Right atrium auricular region (tissue), 2 donors: ENCODE data around the gene F11R. TPM values are rescaled to one million over a fixed set of nuclear protein-coding genes. Genes with fewer than 3 reads are reported as not detected.
"Not testable (repeated sequence)": the region's sequence is repeated elsewhere in the genome, so short reads cannot be mapped to it uniquely, and the experiment has no call there.

Experiments
- DNase-seq: peaks from one replicate; pipeline ENCODE4 v3.0.0-alpha.2; 2019; ENCODE audit warnings: low spot score
- H3K27ac ChIP-seq, 2 donors: fragments of 200-600 bp; sonication (generic); 1 replicate in 1 of 2; 2 replicates in 1 of 2; pipeline ENCODE4 v1.5.1; 2016 to 2019
- H3K27me3 ChIP-seq, 2 donors: fragments of 200-600 bp; sonication (generic); one replicate each; pipeline versions ENCODE4 v1.5.1 to v1.6.0; 2017 to 2019
- H3K36me3 ChIP-seq: fragments of 200-600 bp; sonication (generic); one replicate; pipeline ENCODE4 v1.5.1; 2016
- H3K4me1 ChIP-seq, 2 donors: fragments of 200-600 bp; sonication (generic); one replicate each; pipeline versions ENCODE4 v1.5.1 to v1.6.0; 2017 to 2019
- H3K4me3 ChIP-seq, 2 donors: fragments of 200-600 bp; sonication (generic); 1 replicate in 1 of 2; 2 replicates in 1 of 2; pipeline ENCODE4 v1.5.1; 2017 to 2019; ENCODE audit warnings: mild to moderate bottlenecking in 1 of 2, moderate library complexity in 1 of 2
- H3K9me3 ChIP-seq, 2 donors: fragments of 200-600 bp; sonication (generic); one replicate each; pipeline ENCODE4 v1.5.1; 2019
- CTCF ChIP-seq, 2 donors: fragments of 200-600 bp; sonication (generic); IDR thresholded peaks; one replicate each; pipeline ENCODE4 v1.5.1; 2019; ENCODE audit warnings: antibody characterized with exemption in 2 of 2
- total RNA-seq, 2 donors: library from RNA; depleted of rRNA; stranded (reverse); fragments of >200 nt; gene quantifications; one replicate each; pipeline ENCODE4 v1.1.0, GENCODE V29; 2016

The F11R gene
- total RNA-seq, 2 donors from 2014 or later, result 11.2 to 26.2 TPM

GRCh38 chr1:161037661-161038522 is 16.9 kb upstream of the F11R start:
- TF ChIP-seq CTCF (IDR thresholded peaks at IDR 0.05), result no peak
- Histone ChIP-seq H3K27ac (no peak overlapping the region), H3K4me3 (peak overlapping the region; percentile 58 to 64), H3K36me3 (peaks cover 36% of the 10 kb centered on the region), H3K4me1 (peaks cover 0 to 11% of the 10 kb centered on the region in 2 donors), H3K27me3 (no peaks in the 10 kb centered on the region), H3K9me3 (no peaks in the 10 kb centered on the region)
- DNase-seq, result no peak

GRCh38 chr1:161033751-161034150 is 12.8 kb upstream of the F11R start:
- no peak overlapping the region for H3K27ac ChIP-seq
- H3K4me3 ChIP-seq, result no peak overlapping the region

GRCh38 chr1:161032409-161032808 is 11.5 kb upstream of the F11R start:
- Histone ChIP-seq H3K27ac (no peak overlapping the region), H3K4me3 (no peak overlapping the region)
- DNase-seq, result no peak

More at GRCh38 chr1:161033751-161034150, 12.8 kb upstream of the F11R start:
- no peak for TF ChIP-seq CTCF (IDR thresholded peaks at IDR 0.05)
- H3K36me3 ChIP-seq, result no peaks in the 10 kb centered on the region
- no peaks in the 10 kb centered on the region for H3K27me3 ChIP-seq
- no peaks in the 10 kb centered on the region for H3K9me3 ChIP-seq
- no peak for DNase-seq
- peaks cover 0 to 15% of the 10 kb centered on the region in 2 donors for H3K4me1 ChIP-seq

GRCh38 chr1:161031874-161032273 is 10.9 kb upstream of the F11R start:
- no peak overlapping the region for H3K4me3 ChIP-seq
- DNase-seq, result no peak

More at GRCh38 chr1:161032409-161032808, 11.5 kb upstream of the F11R start:
- no peak for TF ChIP-seq CTCF (IDR thresholded peaks at IDR 0.05)
- Histone ChIP-seq H3K27me3 (no peaks in the 10 kb centered on the region), H3K36me3 (no peaks in the 10 kb centered on the region), H3K4me1 (peaks cover 0 to 7% of the 10 kb centered on the region in 2 donors), H3K9me3 (no peaks in the 10 kb centered on the region)

GRCh38 chr1:161029466-161029865 is 8.5 kb upstream of the F11R start:
- not testable (repeated sequence) for DNase-seq, H3K36me3 ChIP-seq, H3K27ac ChIP-seq, H3K27me3 ChIP-seq, H3K4me1 ChIP-seq, H3K4me3 ChIP-seq, H3K9me3 ChIP-seq

More at GRCh38 chr1:161031874-161032273, 10.9 kb upstream of the F11R start:
- no peak for TF ChIP-seq CTCF (IDR thresholded peaks at IDR 0.05)
- Histone ChIP-seq H3K4me1 (peaks cover 0 to 7% of the 10 kb centered on the region in 2 donors), H3K9me3 (no peaks in the 10 kb centered on the region), H3K36me3 (no peaks in the 10 kb centered on the region), H3K27me3 (no peaks in the 10 kb centered on the region), H3K27ac (no peak overlapping the region)

GRCh38 chr1:161026954-161027353 is 6.0 kb upstream of the F11R start:
- DNase-seq, result not testable (repeated sequence)

GRCh38 chr1:161022432-161022831 is 1.5 kb upstream of the F11R start:
- not testable (repeated sequence) for H3K27ac ChIP-seq, H3K36me3 ChIP-seq, H3K9me3 ChIP-seq, DNase-seq, H3K4me3 ChIP-seq, H3K27me3 ChIP-seq
- peaks cover 0 to 22% of the 10 kb centered on the region in 2 donors for H3K4me1 ChIP-seq

More at GRCh38 chr1:161026954-161027353, 6.0 kb upstream of the F11R start:
- not testable (repeated sequence) for H3K9me3 ChIP-seq, H3K27ac ChIP-seq, H3K4me1 ChIP-seq, H3K36me3 ChIP-seq, H3K4me3 ChIP-seq, H3K27me3 ChIP-seq
